NCI-H2196 treated with DMSO at 0.1 percent for 48 hours (cell line): ENCODE results near the gene OCA2.
"Not testable (repeated sequence)": the region's sequence is repeated elsewhere in the genome, so short reads cannot be mapped to it uniquely, and the experiment has no call there.

Experiments used
- DNase-seq: peaks from one replicate; lab custom pipeline; 2025; ENCODE audit not compliant: unreplicated experiment; lab: John Stamatoyannopoulos, UW

The OCA2 gene

GRCh38 chr15:27743638-27744037 lies 355.5 kb downstream of the OCA2 start:
- peak; percentile 30 for DNase-seq

DNA sequence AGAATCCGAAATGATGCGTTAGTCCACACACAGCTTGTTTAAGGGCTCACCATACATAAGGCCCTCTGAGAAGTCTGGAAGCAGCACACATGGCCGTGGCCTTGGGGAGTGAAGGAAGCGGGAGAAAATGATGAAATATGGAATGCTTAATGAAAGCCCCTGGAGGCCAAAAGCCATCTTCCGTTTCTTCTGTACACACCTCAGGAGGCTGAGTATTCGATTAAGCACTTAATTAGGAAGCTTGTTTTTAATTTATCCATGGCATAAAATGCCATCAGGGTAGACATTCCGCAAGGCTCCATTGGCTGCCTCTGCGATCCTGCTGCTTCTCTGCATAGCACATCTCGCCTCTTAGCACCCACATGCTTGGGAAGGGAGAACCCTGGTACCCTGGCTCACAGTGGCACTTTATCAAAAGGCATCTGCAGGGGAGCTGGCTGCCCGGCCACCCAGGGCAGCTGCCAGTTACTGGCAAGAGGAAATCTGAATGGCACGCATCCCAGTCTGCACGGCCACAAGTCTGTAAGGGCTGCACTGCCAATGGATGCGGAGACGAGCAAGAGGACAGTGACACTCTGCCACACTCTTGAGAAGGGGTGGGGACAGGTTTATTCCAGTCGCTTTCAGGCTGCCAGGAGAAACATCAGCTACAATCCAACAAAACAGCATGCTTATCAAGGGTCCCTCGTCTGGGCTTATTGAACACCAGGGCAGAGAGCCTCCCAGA lies 356.2 kb downstream of the OCA2 start:
- DNase-seq: no peak

DNA sequence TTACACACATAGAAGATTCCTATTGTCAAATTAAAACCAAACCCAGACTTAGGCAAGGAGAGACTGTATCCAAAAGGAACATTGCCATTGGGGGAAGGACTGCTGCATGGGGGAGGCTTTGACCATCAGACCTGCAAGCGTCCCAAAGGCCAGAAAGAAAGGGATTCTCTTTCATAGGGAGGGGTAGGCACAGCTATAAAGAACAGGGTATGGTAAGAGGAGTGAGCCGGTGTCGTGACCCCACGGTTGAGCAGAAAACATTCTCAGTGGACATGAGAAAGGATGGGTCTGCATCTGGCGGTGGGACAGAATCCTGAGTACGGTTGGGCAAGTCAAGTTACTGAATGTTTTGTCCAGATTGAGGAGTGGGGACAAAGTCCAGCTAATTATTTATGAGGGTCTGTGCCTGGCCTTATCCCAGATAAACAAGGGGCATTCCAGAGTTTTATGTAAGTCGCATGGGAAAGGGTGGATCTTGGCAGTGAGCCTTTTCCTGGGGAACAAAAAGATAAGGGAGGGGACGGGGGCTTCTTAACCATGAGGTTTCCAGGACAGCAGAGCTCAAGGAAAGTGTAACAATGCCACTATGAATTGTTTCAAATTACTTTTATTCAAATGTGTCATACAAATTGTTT lies 357.8 kb downstream of the OCA2 start:
- DNase-seq: no peak

DNA sequence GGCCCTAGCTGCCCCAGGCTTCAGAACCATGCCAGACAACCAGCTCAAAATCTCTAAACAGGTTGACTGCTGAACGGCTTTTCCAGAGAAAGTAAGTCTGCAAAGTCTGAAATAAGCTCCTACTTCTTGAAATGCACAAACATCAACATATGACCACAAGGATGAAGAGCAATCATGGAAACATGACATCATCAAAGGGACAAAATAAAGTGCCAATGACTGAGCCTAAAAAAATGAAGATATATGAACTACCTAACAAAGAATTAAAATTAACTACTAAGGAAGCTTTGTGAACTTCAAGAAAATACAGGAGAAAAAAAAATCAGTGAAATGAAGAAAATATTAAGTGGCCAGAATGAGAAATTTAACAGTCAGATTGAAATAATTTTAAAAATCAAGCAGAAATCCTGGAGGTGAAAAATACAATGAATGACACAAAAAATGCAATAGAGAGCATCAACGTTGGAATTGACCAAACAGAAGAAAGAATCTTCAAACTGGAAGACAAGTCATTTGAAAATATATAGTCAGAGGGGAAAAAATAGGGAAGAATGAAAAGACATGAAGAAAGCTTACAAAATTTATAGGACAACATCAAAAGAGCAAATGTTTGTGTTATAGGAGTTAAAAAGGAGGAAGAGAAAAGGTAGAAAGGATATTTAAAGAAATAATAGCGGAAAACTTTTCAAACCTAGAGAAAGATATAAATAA lies 364.2 kb downstream of the OCA2 start:
- DNase-seq: no peak

DNA sequence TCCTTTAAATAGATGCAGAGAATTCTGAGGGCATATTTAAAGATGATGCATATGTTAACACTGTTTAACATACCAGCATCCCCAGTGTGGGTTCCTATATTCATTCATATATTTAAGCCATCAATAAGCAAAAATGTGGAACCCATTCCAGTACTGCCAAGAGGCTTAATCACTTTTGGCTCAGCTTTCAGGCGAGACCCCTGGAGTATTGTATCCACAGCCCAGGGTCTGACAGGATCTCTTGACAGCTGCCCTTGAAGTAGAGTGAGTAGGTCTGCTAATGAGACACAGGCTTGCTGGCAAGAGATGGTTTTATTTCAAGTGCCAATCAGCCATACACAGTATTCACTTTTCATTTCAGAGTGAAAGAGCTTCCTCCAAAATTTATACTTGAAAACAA lies 367.3 kb downstream of the OCA2 start:
- DNase-seq: no peak

GRCh38 chr15:27730868-27731267 lies 368.2 kb downstream of the OCA2 start:
- no peak for DNase-seq

DNA sequence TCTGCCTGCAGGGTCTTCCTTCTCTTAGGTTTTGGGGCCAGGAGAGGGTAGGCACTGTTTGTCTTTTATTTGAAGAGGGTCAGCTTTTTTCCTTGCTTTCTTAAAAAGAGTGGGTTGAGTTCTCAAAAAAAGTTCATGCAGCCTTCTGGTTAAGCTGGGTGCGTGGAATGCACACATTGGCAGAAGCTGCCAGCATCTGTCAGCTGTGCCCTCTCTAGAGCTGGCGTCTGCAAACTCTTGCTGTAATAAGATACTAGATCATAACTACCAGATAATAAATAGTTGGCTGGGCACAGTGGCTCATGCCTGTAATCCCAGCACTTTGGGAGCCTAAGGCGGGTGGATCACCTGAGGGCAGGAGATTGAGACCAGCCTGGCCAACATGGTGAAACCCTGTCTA lies 373.4 kb downstream of the OCA2 start:
- DNase-seq: peak; percentile 13

- DNase-seq: peak; percentile 25
Measured at GRCh38 chr15:27723821-27724220, 375.3 kb downstream of the OCA2 start.

- DNase-seq: no peak
Measured at GRCh38 chr15:27722102-27722501, 377.0 kb downstream of the OCA2 start.

GRCh38 chr15:27714675-27715074 lies 384.4 kb downstream of the OCA2 start:
- DNase-seq: no peak

DNA sequence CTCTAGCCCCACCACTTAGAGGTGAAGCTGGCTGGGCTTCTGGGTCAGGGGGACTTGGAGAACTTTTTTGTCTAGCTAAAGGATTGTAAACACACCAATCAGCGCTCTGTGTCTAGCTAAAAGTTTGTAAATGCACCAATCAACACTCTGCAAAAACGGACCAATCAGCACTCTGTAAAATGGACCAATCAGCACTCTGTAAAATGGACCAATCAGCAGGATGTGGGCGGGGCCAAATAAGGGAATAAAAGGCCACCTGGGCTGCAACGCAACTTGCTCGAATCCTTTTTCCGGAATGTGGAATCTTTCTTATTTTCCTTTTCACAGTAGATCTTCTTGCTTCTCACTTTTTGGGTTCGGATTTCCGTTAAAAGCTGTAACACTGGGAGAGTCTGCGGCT lies 385.3 kb downstream of the OCA2 start:
- not testable (repeated sequence) for DNase-seq

DNA sequence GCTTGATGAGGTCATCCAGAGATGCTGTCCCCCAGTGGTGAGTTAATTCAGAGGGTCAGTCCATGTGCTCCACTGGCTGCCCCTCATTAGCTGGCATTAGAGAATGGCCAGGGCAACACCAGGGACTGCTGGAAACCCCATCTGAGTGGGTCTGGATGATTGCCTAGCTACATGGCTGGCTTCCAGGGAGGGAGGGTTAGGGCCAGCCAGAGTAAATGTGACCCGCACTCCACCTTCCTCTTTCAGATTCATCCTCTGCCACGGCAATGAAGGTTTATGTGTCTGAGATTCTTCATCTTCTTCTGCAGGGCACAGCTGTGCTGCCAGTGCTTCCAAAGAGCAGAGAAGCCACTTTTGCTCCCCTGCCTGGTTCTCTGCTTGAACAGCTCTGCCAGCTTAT lies 391.9 kb downstream of the OCA2 start:
- no peak for DNase-seq

GRCh38 chr15:27706300-27706699 lies 392.8 kb downstream of the OCA2 start:
- DNase-seq: no peak

DNA sequence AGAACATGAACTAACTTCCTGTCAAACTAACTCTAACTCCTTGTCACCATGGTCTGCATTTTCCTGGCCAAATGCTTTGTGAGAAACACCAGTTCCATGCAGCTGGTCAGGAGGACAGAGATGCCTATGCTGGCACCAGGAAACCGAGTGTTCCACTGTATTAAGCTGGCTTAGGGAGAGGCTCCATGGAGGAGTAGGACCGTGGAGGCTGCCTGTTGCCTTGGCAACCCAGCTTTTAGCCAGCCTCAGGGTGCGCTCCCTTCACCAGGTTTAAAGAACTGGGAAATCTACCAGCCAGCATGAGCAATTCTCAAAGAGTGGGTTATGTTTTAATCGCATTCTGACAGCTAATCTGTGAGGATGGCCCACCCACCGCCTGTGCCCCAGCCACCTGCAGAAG lies 394.1 kb downstream of the OCA2 start:
- no peak for DNase-seq
